Activated naive CD4-positive, alpha-beta T cell treated with anti-CD3 and anti-CD28 coated beads, Interleukin-2, amount 50 U/mL, for 24 hours (primary cell): ENCODE data around the gene DIMT1.

Source experiments
- H3K27ac Mint-ChIP-seq: one replicate; pipeline ENCODE4 v1.8.0; 2021; ENCODE audit warnings: mild to moderate bottlenecking, mixed read lengths
- H3K27me3 Mint-ChIP-seq: one replicate; pipeline ENCODE4 v1.8.0; 2021; ENCODE audit warnings: mixed read lengths
- H3K36me3 Mint-ChIP-seq: one replicate; pipeline ENCODE4 v1.8.0; 2021; ENCODE audit warnings: mixed read lengths
- H3K4me1 Mint-ChIP-seq: one replicate; pipeline ENCODE4 v1.8.0; 2021; ENCODE audit warnings: mixed read lengths
- H3K4me3 Mint-ChIP-seq: one replicate; pipeline ENCODE4 v1.8.0; 2021; ENCODE audit warnings: mild to moderate bottlenecking, mixed read lengths
- H3K9me3 Mint-ChIP-seq: one replicate; pipeline ENCODE4 v1.8.0; 2021; ENCODE audit warnings: mixed read lengths

The DIMT1 gene

GRCh38 chr5:62340979-62341378, 62.7 kb downstream of the DIMT1 start:
- Mint-ChIP-seq H3K9me3 (no peaks in the 10 kb centered on the region), H3K27ac (no peak overlapping the region), H3K27me3 (no peaks in the 10 kb centered on the region), H3K4me3 (no peak overlapping the region), H3K4me1 (peaks cover 66% of the 10 kb centered on the region), H3K36me3 (peaks cover 2% of the 10 kb centered on the region)

GRCh38 chr5:62340392-62340791, 63.3 kb downstream of the DIMT1 start:
- no peak overlapping the region for H3K27ac Mint-ChIP-seq
- peaks cover 70% of the 10 kb centered on the region for H3K4me1 Mint-ChIP-seq
- H3K36me3 Mint-ChIP-seq: peaks cover 2% of the 10 kb centered on the region
- no peaks in the 10 kb centered on the region for H3K9me3 Mint-ChIP-seq
- no peaks in the 10 kb centered on the region for H3K27me3 Mint-ChIP-seq
- no peak overlapping the region for H3K4me3 Mint-ChIP-seq
